OCI-LY1 (cell line): ENCODE results near the gene DHH.

Experiments used
- H2AFZ ChIP-seq: fragments of 200-600 bp; sonication (generic), shearing (Covaris generic); 2 replicates; pipeline ENCODE4 v1.6.0; 2014; ENCODE audit warnings: antibody characterized with exemption, mild to moderate bottlenecking, low read length
- H3F3A ChIP-seq: fragments of 200-600 bp; sonication (generic), shearing (Covaris generic); 2 replicates; pipeline ENCODE4 v1.6.0; 2014; ENCODE audit warnings: mild to moderate bottlenecking, antibody characterized with exemption, low read length, moderate library complexity; ENCODE audit not compliant: insufficient read depth
- H3K27ac ChIP-seq: fragments of 200-600 bp; sonication (generic); 2 replicates; pipeline ENCODE4 v1.5.1; 2014; ENCODE audit warnings: low read length, mixed run types, mild to moderate bottlenecking, low read depth; ENCODE audit not compliant: poor library complexity, severe bottlenecking
- H3K27me3 ChIP-seq: fragments of 200-600 bp; sonication (generic); 2 replicates; pipeline ENCODE4 v1.6.0; 2014; ENCODE audit warnings: antibody characterized with exemption, mild to moderate bottlenecking, low read length, moderate library complexity; ENCODE audit not compliant: insufficient read depth
- H3K36me3 ChIP-seq: fragments of 200-600 bp; sonication (generic); 2 replicates; pipeline ENCODE4 v1.6.1; 2014; ENCODE audit warnings: mild to moderate bottlenecking, antibody characterized with exemption, low read length, moderate library complexity, mixed read lengths; ENCODE audit not compliant: insufficient read depth
- H3K4me1 ChIP-seq: fragments of 200-600 bp; sonication (generic); 2 replicates; pipeline ENCODE4 v1.5.1; 2014; ENCODE audit warnings: mild to moderate bottlenecking, low read length, moderate library complexity; ENCODE audit not compliant: insufficient read depth, severe bottlenecking
- H3K4me2 ChIP-seq: fragments of 200-600 bp; sonication (generic), shearing (Covaris generic); 2 replicates; pipeline ENCODE4 v1.6.1; 2014; ENCODE audit warnings: low read length
- H3K4me3 ChIP-seq: fragments of 200-600 bp; sonication (generic); 2 replicates; pipeline ENCODE4 v1.5.1; 2014; ENCODE audit warnings: low read length, low read depth, mild to moderate bottlenecking, mixed read lengths; ENCODE audit not compliant: poor library complexity, severe bottlenecking
- H3K79me2 ChIP-seq: fragments of 200-600 bp; shearing (Covaris generic); 2 replicates; pipeline ENCODE4 v1.6.1; 2016; ENCODE audit warnings: mixed run types, low read length, mixed read lengths; ENCODE audit not compliant: insufficient read depth
- H3K9ac ChIP-seq: fragments of 200-600 bp; sonication (generic), shearing (Covaris generic); 2 replicates; pipeline ENCODE4 v1.6.1; 2014; ENCODE audit warnings: mild to moderate bottlenecking, low read length, mixed read lengths
- H3K9me2 ChIP-seq: fragments of 200-600 bp; sonication (generic), shearing (Covaris generic); 2 replicates; pipeline ENCODE4 v1.6.1; 2014; ENCODE audit warnings: low read depth, mild to moderate bottlenecking, low read length, mixed read lengths
- H3K9me3 ChIP-seq: fragments of 200-600 bp; shearing (Covaris generic); 2 replicates; pipeline ENCODE4 v1.6.1; 2014; ENCODE audit warnings: low read length, mixed read lengths
- H4K20me1 ChIP-seq: fragments of 200-600 bp; sonication (generic), shearing (Covaris generic); 2 replicates; pipeline ENCODE4 v1.6.0; 2016; ENCODE audit warnings: mild to moderate bottlenecking, low read length; ENCODE audit not compliant: insufficient read depth
- EZH2 ChIP-seq: fragments of 200-600 bp; sonication (generic), shearing (Covaris generic); IDR thresholded peaks from 2 replicates; pipeline ENCODE4 v1.8.0; 2017; ENCODE audit warnings: borderline replicate concordance, mixed run types, mild to moderate bottlenecking, antibody characterized with exemption, low read length, moderate library complexity, mixed read lengths
- TF ChIP-seq, protein P1 (sequence below): fragments of 200-600 bp; sonication (generic), shearing (Covaris generic); IDR thresholded peaks from 2 replicates; pipeline ENCODE4 v1.5.1; 2017; ENCODE audit warnings: mild to moderate bottlenecking, antibody characterized with exemption, low read length, moderate library complexity, mixed read lengths

Gene DHH

GRCh38 chr12:49094975-49095365 lies 369 bp upstream of the DHH start:
- Histone ChIP-seq H3K36me3 (peaks cover 20% of the 10 kb centered on the region), H3K4me1 (peaks cover 16% of the 10 kb centered on the region), H3K9me3 (no peaks in the 10 kb centered on the region), H3F3A (no peaks in the 10 kb centered on the region), H3K4me2 (peak overlapping the region; percentile 39; the same call in 1 of the 2 replicates), H3K27me3 (no peaks in the 10 kb centered on the region; the same call in none of the 2 replicates), H2AFZ (no peak overlapping the region), H3K27ac (no peak overlapping the region), H3K79me2 (no peaks in the 10 kb centered on the region), H3K9ac (no peak overlapping the region), H3K9me2 (no peaks in the 10 kb centered on the region), H3K4me3 (no peak overlapping the region), H4K20me1 (no peaks in the 10 kb centered on the region)
- TF ChIP-seq, protein P1, sequence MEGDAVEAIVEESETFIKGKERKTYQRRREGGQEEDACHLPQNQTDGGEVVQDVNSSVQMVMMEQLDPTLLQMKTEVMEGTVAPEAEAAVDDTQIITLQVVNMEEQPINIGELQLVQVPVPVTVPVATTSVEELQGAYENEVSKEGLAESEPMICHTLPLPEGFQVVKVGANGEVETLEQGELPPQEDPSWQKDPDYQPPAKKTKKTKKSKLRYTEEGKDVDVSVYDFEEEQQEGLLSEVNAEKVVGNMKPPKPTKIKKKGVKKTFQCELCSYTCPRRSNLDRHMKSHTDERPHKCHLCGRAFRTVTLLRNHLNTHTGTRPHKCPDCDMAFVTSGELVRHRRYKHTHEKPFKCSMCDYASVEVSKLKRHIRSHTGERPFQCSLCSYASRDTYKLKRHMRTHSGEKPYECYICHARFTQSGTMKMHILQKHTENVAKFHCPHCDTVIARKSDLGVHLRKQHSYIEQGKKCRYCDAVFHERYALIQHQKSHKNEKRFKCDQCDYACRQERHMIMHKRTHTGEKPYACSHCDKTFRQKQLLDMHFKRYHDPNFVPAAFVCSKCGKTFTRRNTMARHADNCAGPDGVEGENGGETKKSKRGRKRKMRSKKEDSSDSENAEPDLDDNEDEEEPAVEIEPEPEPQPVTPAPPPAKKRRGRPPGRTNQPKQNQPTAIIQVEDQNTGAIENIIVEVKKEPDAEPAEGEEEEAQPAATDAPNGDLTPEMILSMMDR = no peak
- TF ChIP-seq EZH2 = no peak

DNA sequence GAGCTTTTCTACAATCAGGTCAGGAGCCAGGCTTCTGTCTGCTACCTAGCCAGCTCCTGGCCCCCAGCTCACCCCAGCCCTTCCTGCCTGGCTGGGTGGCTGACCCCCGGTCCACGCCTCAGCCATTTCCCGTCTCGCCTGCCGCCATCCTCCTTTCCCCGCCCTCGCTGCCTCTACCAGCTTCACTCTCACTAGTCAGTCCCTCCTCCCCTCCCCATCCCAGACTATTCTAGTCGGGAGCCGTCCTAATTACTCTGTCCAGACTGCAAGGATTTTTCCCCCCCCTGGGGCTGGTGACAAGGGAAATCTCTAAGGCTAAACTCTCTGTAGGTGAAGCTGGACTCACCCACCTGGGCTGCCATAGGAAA lies 825 bp downstream of the DHH start:
- Histone ChIP-seq H2AFZ (no peak overlapping the region), H3K36me3 (peaks cover 17% of the 10 kb centered on the region), H3K4me2 (peak overlapping the region; percentile 39; the same call in 1 of the 2 replicates), H4K20me1 (no peaks in the 10 kb centered on the region), H3K9ac (no peak overlapping the region), H3K9me2 (no peaks in the 10 kb centered on the region), H3K27ac (no peak overlapping the region), H3K79me2 (no peaks in the 10 kb centered on the region), H3K9me3 (no peaks in the 10 kb centered on the region), H3K4me3 (no peak overlapping the region), H3K27me3 (no peaks in the 10 kb centered on the region; the same call in none of the 2 replicates), H3K4me1 (peaks cover 16% of the 10 kb centered on the region), H3F3A (no peaks in the 10 kb centered on the region)
- no peak for TF ChIP-seq EZH2
- TF ChIP-seq, protein P1 = no peak

DNA sequence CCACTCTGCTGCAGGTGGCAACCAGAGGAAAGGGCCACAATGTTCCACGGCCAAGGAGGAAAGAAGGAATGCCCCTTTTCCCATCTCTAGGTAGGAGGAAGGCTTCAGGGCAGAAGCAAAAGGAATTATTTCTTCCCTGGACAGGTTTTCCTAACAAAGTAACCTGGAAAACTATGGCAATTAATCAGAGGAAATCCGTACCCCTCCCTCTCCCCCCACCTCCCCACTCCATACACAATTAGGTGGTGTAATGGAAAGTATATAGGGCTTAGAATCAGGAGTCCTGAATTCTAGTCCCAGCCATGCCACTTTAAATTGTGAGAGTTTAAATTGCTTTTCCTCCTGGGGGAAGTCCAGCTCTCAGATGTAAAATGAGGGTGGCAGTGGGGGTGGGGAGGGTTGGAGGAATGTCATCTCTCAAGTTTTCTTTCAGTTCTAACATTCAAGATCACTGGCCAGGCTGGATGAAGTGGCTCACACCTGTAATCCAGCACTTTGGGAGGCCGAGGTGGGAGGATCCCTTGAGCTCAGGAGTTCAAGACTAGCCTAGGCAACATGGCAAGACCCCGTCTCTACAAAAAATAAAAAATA lies 1.7 kb downstream of the DHH start:
- H2AFZ ChIP-seq = no peak overlapping the region
- H3K4me2 ChIP-seq = no peak overlapping the region
- H3K4me3 ChIP-seq = no peak overlapping the region
- no peaks in the 10 kb centered on the region for H4K20me1 ChIP-seq
- H3K79me2 ChIP-seq = no peaks in the 10 kb centered on the region
- no peaks in the 10 kb centered on the region; the same call in none of the 2 replicates for H3K27me3 ChIP-seq
- H3K36me3 ChIP-seq = peaks cover 17% of the 10 kb centered on the region
- H3K9me2 ChIP-seq = no peaks in the 10 kb centered on the region
- no peak for TF ChIP-seq EZH2
- TF ChIP-seq, protein P1 = no peak
- peaks cover 24% of the 10 kb centered on the region for H3K4me1 ChIP-seq
- no peaks in the 10 kb centered on the region for H3K9me3 ChIP-seq
- no peak overlapping the region for H3K27ac ChIP-seq
- H3F3A ChIP-seq = no peaks in the 10 kb centered on the region
- no peak overlapping the region for H3K9ac ChIP-seq
